HG02870 (cell line): Measurements from ENCODE around the gene PPP3CA.
"Not testable (repeated sequence)": the region's sequence is repeated elsewhere in the genome, so short reads cannot be mapped to it uniquely, and the experiment has no call there.

ENCODE experiments used
- ATAC-seq: cut with Tn5 transposase; IDR thresholded peaks from one replicate; pipeline ENCODE4 v1.9.1; 2021; ENCODE audit warnings: mild to moderate bottlenecking, moderate library complexity; ENCODE audit not compliant: unreplicated experiment

The PPP3CA gene

GRCh38 chr4:101022151-101023024, 324.9 kb downstream of the PPP3CA start:
- no peak for ATAC-seq

- peak; percentile 55 for ATAC-seq
Measured at GRCh38 chr4:101020956-101021355, 326.4 kb downstream of the PPP3CA start.

GRCh38 chr4:101019941-101020401, 327.4 kb downstream of the PPP3CA start:
- ATAC-seq: peak; percentile 38

GRCh38 chr4:101019313-101019712, 328.0 kb downstream of the PPP3CA start:
- no peak for ATAC-seq

GRCh38 chr4:101018836-101019235, 328.5 kb downstream of the PPP3CA start:
- peak; percentile 62 for ATAC-seq

GRCh38 chr4:101014417-101014816, 332.9 kb downstream of the PPP3CA start:
- ATAC-seq: peak; percentile 43

GRCh38 chr4:101010987-101011386, 336.3 kb downstream of the PPP3CA start:
- no peak for ATAC-seq

GRCh38 chr4:101009471-101009870, 337.9 kb downstream of the PPP3CA start:
- peak; percentile 59 for ATAC-seq

- ATAC-seq: no peak
Measured at GRCh38 chr4:101008503-101008902, 338.8 kb downstream of the PPP3CA start.

GRCh38 chr4:101005659-101006058, 341.7 kb downstream of the PPP3CA start:
- ATAC-seq: no peak

- no peak for ATAC-seq
Measured at GRCh38 chr4:101000496-101000895, 346.8 kb downstream of the PPP3CA start.

GRCh38 chr4:100995671-100996070, 351.7 kb downstream of the PPP3CA start:
- no peak for ATAC-seq

GRCh38 chr4:100995002-100995401, 352.3 kb downstream of the PPP3CA start:
- not testable (repeated sequence) for ATAC-seq

GRCh38 chr4:100991332-100992069, 355.8 kb downstream of the PPP3CA start:
- ATAC-seq: not testable (repeated sequence)

GRCh38 chr4:100989401-100989800, 357.9 kb downstream of the PPP3CA start:
- ATAC-seq: no peak

- ATAC-seq: no peak
Measured at GRCh38 chr4:100988876-100989275, 358.4 kb downstream of the PPP3CA start.

GRCh38 chr4:100986360-100986868, 360.9 kb downstream of the PPP3CA start:
- no peak for ATAC-seq

- no peak for ATAC-seq
Measured at GRCh38 chr4:100985576-100985975, 361.8 kb downstream of the PPP3CA start.

GRCh38 chr4:100984901-100985300, 362.4 kb downstream of the PPP3CA start:
- ATAC-seq: no peak

- ATAC-seq: no peak
Measured at GRCh38 chr4:100983426-100983825, 363.9 kb downstream of the PPP3CA start.

- no peak for ATAC-seq
Measured at GRCh38 chr4:100982345-100982744, 365.0 kb downstream of the PPP3CA start.
